WTC11 (cell line): ENCODE data around the gene ABL1. TPM values are rescaled to one million over a fixed set of nuclear protein-coding genes. Genes with fewer than 3 reads are reported as not detected.

Source experiments
- ATAC-seq: fragments of 200-7000 bp; cut with Tn5 transposase; 2 replicates; pipeline ENCODE4 v1.10.0; 2021; ENCODE audit warnings: mild to moderate bottlenecking, moderate library complexity
- CTCF ChIA-PET: fragments of 300-600 bp; sonication (Branson Sonifier 250); formaldehyde crosslinking; loops from one replicate; lab custom pipeline; 2021; ENCODE audit warnings: antibody characterized with exemption; lab: Charles Lee
- POLR2A ChIA-PET: fragments of 350-600 bp; sonication (Branson Sonifier 250); formaldehyde crosslinking; loops from one replicate; lab custom pipeline; 2021; ENCODE audit warnings: antibody characterized with exemption; lab: Charles Lee
- DNase-seq: peaks from one replicate; pipeline ENCODE4 v3.0.0; 2021; ENCODE audit warnings: low spot score
- H3K27ac Mint-ChIP-seq: 2 replicates; pipeline ENCODE4 v1.8.0; 2021; ENCODE audit warnings: mixed read lengths
- H3K27me3 Mint-ChIP-seq: 2 replicates; pipeline ENCODE4 v1.8.0; 2021; ENCODE audit warnings: low read depth, mild to moderate bottlenecking, moderate library complexity, mixed read lengths
- H3K36me3 Mint-ChIP-seq: 2 replicates; pipeline ENCODE4 v1.8.0; 2021; ENCODE audit warnings: mixed read lengths
- H3K4me1 Mint-ChIP-seq: 2 replicates; pipeline ENCODE4 v1.8.0; 2022; ENCODE audit warnings: mixed read lengths
- H3K4me3 Mint-ChIP-seq: 2 replicates; pipeline ENCODE4 v1.8.0; 2021; ENCODE audit warnings: mild to moderate bottlenecking, moderate library complexity, mixed read lengths
- H3K9me3 Mint-ChIP-seq: 2 replicates; pipeline ENCODE4 v1.8.0; 2021; ENCODE audit warnings: mixed read lengths
- ATF1 ChIP-seq: sonication (generic); formaldehyde crosslinking; IDR thresholded peaks from 2 replicates; pipeline ENCODE4 v1.8.1; 2023; ENCODE audit warnings: mild to moderate bottlenecking, moderate library complexity, missing genetic modification reagents
- ATF6 ChIP-seq: sonication (generic); formaldehyde crosslinking; IDR thresholded peaks from 2 replicates; pipeline ENCODE4 v1.8.1; 2023; ENCODE audit warnings: mild to moderate bottlenecking, missing genetic modification reagents
- CREM ChIP-seq: sonication (generic); formaldehyde crosslinking; IDR thresholded peaks from 2 replicates; pipeline ENCODE4 v1.8.1; 2022; ENCODE audit warnings: mild to moderate bottlenecking, missing genetic modification reagents, moderate library complexity
- E2F1 ChIP-seq: sonication (generic); formaldehyde crosslinking; IDR thresholded peaks from 2 replicates; pipeline ENCODE4 v1.8.0; 2022; ENCODE audit warnings: mild to moderate bottlenecking, missing genetic modification reagents
- E2F5 ChIP-seq: sonication (generic); formaldehyde crosslinking; IDR thresholded peaks from 2 replicates; pipeline ENCODE4 v1.8.1; 2022; ENCODE audit warnings: mild to moderate bottlenecking, moderate library complexity, missing genetic modification reagents
- JUN ChIP-seq: sonication (generic); formaldehyde crosslinking; IDR thresholded peaks from 2 replicates; pipeline ENCODE4 v1.8.0; 2023; ENCODE audit warnings: mild to moderate bottlenecking, missing genetic modification reagents
- MAX ChIP-seq: sonication (generic); formaldehyde crosslinking; IDR thresholded peaks from 2 replicates; pipeline ENCODE4 v1.8.0; 2022; ENCODE audit warnings: mild to moderate bottlenecking, missing genetic modification reagents
- NFE2L1 ChIP-seq: sonication (generic); formaldehyde crosslinking; IDR thresholded peaks from 2 replicates; pipeline ENCODE4 v1.8.1; 2023; ENCODE audit warnings: missing genetic modification reagents
- NR2C2 ChIP-seq: sonication (generic); formaldehyde crosslinking; IDR thresholded peaks from 2 replicates; pipeline ENCODE4 v1.8.0; 2022; ENCODE audit warnings: mild to moderate bottlenecking, missing genetic modification reagents
- OVOL2 ChIP-seq: fragments of 250-450 bp; sonication (Bioruptor Pico); IDR thresholded peaks from 2 replicates; pipeline ENCODE4 v1.9.0; 2021; ENCODE audit warnings: mild to moderate bottlenecking, borderline replicate concordance
- PREB ChIP-seq: sonication (generic); formaldehyde crosslinking; IDR thresholded peaks from 2 replicates; pipeline ENCODE4 v1.8.1; 2022; ENCODE audit warnings: mild to moderate bottlenecking, missing genetic modification reagents, moderate library complexity, borderline replicate concordance
- RORB ChIP-seq: fragments of 250-450 bp; sonication (Bioruptor Pico); IDR thresholded peaks from 2 replicates; pipeline ENCODE4 v1.9.0; 2021; ENCODE audit warnings: mild to moderate bottlenecking
- SMAD3 ChIP-seq: sonication (generic); formaldehyde crosslinking; IDR thresholded peaks from 2 replicates; pipeline ENCODE4 v1.8.0; 2022; ENCODE audit warnings: missing genetic modification reagents, mild to moderate bottlenecking, borderline replicate concordance
- SOX15 ChIP-seq: fragments of 250-450 bp; sonication (Bioruptor Pico); IDR thresholded peaks from 2 replicates; pipeline ENCODE4 v1.9.0; 2021; ENCODE audit warnings: mild to moderate bottlenecking
- TEAD4 ChIP-seq: sonication (generic); formaldehyde crosslinking; IDR thresholded peaks from 2 replicates; pipeline ENCODE4 v1.8.0; 2022; ENCODE audit warnings: mild to moderate bottlenecking, missing genetic modification reagents
- ZNF232 ChIP-seq: sonication (generic); formaldehyde crosslinking; IDR thresholded peaks from 2 replicates; pipeline ENCODE4 v1.8.0; 2022; ENCODE audit warnings: mild to moderate bottlenecking, missing genetic modification reagents
- ZNF396 ChIP-seq: fragments of 250-450 bp; sonication (Bioruptor Pico); IDR thresholded peaks from 2 replicates; pipeline ENCODE4 v1.8.0; 2021; ENCODE audit warnings: mild to moderate bottlenecking, moderate library complexity, borderline replicate concordance
- ZNF416 ChIP-seq: fragments of 250-450 bp; sonication (Bioruptor Pico); IDR thresholded peaks from 2 replicates; pipeline ENCODE4 v1.9.0; 2021; ENCODE audit warnings: mild to moderate bottlenecking, inconsistent platforms
- total RNA-seq: library from RNA; stranded (reverse); gene quantifications from 3 replicates; pipeline ENCODE4 v1.2.3, GENCODE V29; 2021
- TF ChIP-seq, protein P1 (sequence below): fragments of 250-450 bp; sonication (Bioruptor Pico); IDR thresholded peaks from 2 replicates; pipeline ENCODE4 v1.9.0; 2021; ENCODE audit warnings: mild to moderate bottlenecking
- TF ChIP-seq, protein P2 (sequence below): sonication (generic); formaldehyde crosslinking; IDR thresholded peaks from 2 replicates; pipeline ENCODE4 v1.8.0; 2022; ENCODE audit warnings: mild to moderate bottlenecking, missing genetic modification reagents
- TF ChIP-seq, protein P3 (sequence below): sonication (generic); formaldehyde crosslinking; IDR thresholded peaks from 2 replicates; pipeline ENCODE4 v1.8.0; 2023; ENCODE audit warnings: missing genetic modification reagents
- TF ChIP-seq, protein P4 (sequence below): sonication (generic); formaldehyde crosslinking; IDR thresholded peaks from 2 replicates; pipeline ENCODE4 v1.8.1; 2023; ENCODE audit warnings: mild to moderate bottlenecking, missing genetic modification reagents, moderate library complexity

The ABL1 gene
- total RNA-seq, 1 experiment from 2014 or later = 104 TPM

GRCh38 chr9:130874783-130875182 lies 39.7 kb downstream of the ABL1 start:
- CTCF ChIA-PET = interaction anchor here (1.2 kb wide), 1 partner anchor 123 kb away, joined by 3 read pairs; no protein-coding TSS in a partner anchor
- ATAC-seq = no peak
- TF ChIP-seq RORB (CRISPR knock-in tag) (no peak), OVOL2 (CRISPR knock-in tag) (no peak), ATF6 (CRISPR knock-in tag) (no peak), NR2C2 (no peak), JUN (no peak), ZNF232 (CRISPR knock-in tag) (no peak)
- TF ChIP-seq, protein P1, sequence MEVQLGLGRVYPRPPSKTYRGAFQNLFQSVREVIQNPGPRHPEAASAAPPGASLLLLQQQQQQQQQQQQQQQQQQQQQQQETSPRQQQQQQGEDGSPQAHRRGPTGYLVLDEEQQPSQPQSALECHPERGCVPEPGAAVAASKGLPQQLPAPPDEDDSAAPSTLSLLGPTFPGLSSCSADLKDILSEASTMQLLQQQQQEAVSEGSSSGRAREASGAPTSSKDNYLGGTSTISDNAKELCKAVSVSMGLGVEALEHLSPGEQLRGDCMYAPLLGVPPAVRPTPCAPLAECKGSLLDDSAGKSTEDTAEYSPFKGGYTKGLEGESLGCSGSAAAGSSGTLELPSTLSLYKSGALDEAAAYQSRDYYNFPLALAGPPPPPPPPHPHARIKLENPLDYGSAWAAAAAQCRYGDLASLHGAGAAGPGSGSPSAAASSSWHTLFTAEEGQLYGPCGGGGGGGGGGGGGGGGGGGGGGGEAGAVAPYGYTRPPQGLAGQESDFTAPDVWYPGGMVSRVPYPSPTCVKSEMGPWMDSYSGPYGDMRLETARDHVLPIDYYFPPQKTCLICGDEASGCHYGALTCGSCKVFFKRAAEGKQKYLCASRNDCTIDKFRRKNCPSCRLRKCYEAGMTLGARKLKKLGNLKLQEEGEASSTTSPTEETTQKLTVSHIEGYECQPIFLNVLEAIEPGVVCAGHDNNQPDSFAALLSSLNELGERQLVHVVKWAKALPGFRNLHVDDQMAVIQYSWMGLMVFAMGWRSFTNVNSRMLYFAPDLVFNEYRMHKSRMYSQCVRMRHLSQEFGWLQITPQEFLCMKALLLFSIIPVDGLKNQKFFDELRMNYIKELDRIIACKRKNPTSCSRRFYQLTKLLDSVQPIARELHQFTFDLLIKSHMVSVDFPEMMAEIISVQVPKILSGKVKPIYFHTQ (CRISPR knock-in tag) = no peak
- H3K36me3 Mint-ChIP-seq = peaks cover 73% of the 10 kb centered on the region
- H3K4me3 Mint-ChIP-seq = no peak overlapping the region
- no peaks in the 10 kb centered on the region for H3K27me3 Mint-ChIP-seq
- POLR2A ChIA-PET = interaction anchor here (0.6 kb wide), 1 partner anchor 176 kb away, joined by 3 read pairs; no protein-coding TSS in a partner anchor
- DNase-seq = no peak
- H3K27ac Mint-ChIP-seq = no peak overlapping the region
- no peaks in the 10 kb centered on the region for H3K9me3 Mint-ChIP-seq
- no peaks in the 10 kb centered on the region for H3K4me1 Mint-ChIP-seq

DNA sequence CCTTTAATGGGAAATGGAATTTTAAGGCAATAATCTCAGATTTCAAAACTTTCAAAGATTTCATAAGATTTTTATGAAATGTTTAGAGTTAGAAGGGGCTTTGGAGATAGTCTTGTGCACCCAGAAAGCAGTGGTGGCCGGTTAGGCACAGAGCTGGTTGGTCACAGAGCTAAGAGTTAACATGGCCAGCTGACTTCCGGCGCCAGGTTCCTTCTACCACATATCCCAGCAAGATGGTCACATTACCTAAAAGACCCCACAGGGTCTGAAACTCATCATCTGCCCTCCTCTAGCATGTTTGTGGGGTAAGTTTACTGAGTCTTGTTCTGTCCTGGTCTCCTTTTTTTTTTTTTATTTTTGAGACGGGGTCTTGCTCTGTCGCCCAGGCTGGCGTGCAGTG lies 42.2 kb downstream of the ABL1 start:
- H3K4me3 Mint-ChIP-seq = no peak overlapping the region
- no peak for ATAC-seq
- no peak overlapping the region for H3K27ac Mint-ChIP-seq
- H3K36me3 Mint-ChIP-seq = peaks cover 77% of the 10 kb centered on the region
- H3K4me1 Mint-ChIP-seq = no peaks in the 10 kb centered on the region
- no peaks in the 10 kb centered on the region for H3K27me3 Mint-ChIP-seq
- no peak for DNase-seq
- no peaks in the 10 kb centered on the region for H3K9me3 Mint-ChIP-seq
- POLR2A ChIA-PET = interaction anchor here (0.6 kb wide), 2 partner anchors 90 to 136 kb away, joined by 6 read pairs; no protein-coding TSS in a partner anchor
- CTCF ChIA-PET = interaction anchor here (1.0 to 1.2 kb wide), 2 partner anchors 118 to 185 kb away, joined by 3 read pairs; no protein-coding TSS in a partner anchor
- TF ChIP-seq MAX (CRISPR knock-in tag) (no peak), ATF6 (CRISPR knock-in tag) (no peak), SMAD3 (no peak), PREB (CRISPR knock-in tag) (no peak), TEAD4 (CRISPR knock-in tag) (no peak), CREM (CRISPR knock-in tag) (no peak), ATF1 (CRISPR knock-in tag) (no peak), NFE2L1 (CRISPR knock-in tag) (no peak), SOX15 (no peak), ZNF416 (CRISPR knock-in tag) (no peak), ZNF396 (no peak), E2F5 (CRISPR knock-in tag) (no peak), E2F1 (CRISPR knock-in tag) (no peak)
- TF ChIP-seq, protein P2, sequence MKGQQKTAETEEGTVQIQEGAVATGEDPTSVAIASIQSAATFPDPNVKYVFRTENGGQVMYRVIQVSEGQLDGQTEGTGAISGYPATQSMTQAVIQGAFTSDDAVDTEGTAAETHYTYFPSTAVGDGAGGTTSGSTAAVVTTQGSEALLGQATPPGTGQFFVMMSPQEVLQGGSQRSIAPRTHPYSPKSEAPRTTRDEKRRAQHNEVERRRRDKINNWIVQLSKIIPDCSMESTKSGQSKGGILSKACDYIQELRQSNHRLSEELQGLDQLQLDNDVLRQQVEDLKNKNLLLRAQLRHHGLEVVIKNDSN (CRISPR knock-in tag) = no peak
- TF ChIP-seq, protein P3, sequence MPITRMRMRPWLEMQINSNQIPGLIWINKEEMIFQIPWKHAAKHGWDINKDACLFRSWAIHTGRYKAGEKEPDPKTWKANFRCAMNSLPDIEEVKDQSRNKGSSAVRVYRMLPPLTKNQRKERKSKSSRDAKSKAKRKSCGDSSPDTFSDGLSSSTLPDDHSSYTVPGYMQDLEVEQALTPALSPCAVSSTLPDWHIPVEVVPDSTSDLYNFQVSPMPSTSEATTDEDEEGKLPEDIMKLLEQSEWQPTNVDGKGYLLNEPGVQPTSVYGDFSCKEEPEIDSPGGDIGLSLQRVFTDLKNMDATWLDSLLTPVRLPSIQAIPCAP (CRISPR knock-in tag) = no peak
- TF ChIP-seq, protein P4, sequence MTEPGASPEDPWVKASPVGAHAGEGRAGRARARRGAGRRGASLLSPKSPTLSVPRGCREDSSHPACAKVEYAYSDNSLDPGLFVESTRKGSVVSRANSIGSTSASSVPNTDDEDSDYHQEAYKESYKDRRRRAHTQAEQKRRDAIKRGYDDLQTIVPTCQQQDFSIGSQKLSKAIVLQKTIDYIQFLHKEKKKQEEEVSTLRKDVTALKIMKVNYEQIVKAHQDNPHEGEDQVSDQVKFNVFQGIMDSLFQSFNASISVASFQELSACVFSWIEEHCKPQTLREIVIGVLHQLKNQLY = no peak
